ENCODE results near the gene ZNF783.

GRCh38 chr7:149293946-149294633, 32.1 kb downstream of the ZNF783 start:
- TF ChIP-seq CTCF (IDR thresholded peaks at IDR 0.05) (no peak), FOXK1 (CRISPR knock-in tag; IDR thresholded peaks at IDR 0.05) (no peak), ZNF138 (CRISPR knock-in tag; conservative IDR thresholded peaks at IDR 0.05) (no peak), GTF2I (CRISPR knock-in tag; conservative IDR thresholded peaks at IDR 0.05) (no peak), ATF2 (CRISPR knock-in tag; IDR thresholded peaks at IDR 0.05; ENCODE audit: borderline replicate concordance, low read depth) (no peak), NFYB (CRISPR knock-in tag; conservative IDR thresholded peaks at IDR 0.05; ENCODE audit: low read depth) (no peak), CREM (CRISPR knock-in tag; IDR thresholded peaks at IDR 0.05) (no peak), TEAD1 (CRISPR knock-in tag; IDR thresholded peaks at IDR 0.05) (no peak), TEAD4 (CRISPR knock-in tag; IDR thresholded peaks at IDR 0.05) (no peak)
- TF ChIP-seq, protein P1, sequence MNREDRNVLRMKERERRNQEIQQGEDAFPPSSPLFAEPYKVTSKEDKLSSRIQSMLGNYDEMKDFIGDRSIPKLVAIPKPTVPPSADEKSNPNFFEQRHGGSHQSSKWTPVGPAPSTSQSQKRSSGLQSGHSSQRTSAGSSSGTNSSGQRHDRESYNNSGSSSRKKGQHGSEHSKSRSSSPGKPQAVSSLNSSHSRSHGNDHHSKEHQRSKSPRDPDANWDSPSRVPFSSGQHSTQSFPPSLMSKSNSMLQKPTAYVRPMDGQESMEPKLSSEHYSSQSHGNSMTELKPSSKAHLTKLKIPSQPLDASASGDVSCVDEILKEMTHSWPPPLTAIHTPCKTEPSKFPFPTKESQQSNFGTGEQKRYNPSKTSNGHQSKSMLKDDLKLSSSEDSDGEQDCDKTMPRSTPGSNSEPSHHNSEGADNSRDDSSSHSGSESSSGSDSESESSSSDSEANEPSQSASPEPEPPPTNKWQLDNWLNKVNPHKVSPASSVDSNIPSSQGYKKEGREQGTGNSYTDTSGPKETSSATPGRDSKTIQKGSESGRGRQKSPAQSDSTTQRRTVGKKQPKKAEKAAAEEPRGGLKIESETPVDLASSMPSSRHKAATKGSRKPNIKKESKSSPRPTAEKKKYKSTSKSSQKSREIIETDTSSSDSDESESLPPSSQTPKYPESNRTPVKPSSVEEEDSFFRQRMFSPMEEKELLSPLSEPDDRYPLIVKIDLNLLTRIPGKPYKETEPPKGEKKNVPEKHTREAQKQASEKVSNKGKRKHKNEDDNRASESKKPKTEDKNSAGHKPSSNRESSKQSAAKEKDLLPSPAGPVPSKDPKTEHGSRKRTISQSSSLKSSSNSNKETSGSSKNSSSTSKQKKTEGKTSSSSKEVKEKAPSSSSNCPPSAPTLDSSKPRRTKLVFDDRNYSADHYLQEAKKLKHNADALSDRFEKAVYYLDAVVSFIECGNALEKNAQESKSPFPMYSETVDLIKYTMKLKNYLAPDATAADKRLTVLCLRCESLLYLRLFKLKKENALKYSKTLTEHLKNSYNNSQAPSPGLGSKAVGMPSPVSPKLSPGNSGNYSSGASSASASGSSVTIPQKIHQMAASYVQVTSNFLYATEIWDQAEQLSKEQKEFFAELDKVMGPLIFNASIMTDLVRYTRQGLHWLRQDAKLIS (CRISPR knock-in tag; IDR thresholded peaks at IDR 0.05; ENCODE audit: borderline replicate concordance): no peak
- TF ChIP-seq, protein P2, sequence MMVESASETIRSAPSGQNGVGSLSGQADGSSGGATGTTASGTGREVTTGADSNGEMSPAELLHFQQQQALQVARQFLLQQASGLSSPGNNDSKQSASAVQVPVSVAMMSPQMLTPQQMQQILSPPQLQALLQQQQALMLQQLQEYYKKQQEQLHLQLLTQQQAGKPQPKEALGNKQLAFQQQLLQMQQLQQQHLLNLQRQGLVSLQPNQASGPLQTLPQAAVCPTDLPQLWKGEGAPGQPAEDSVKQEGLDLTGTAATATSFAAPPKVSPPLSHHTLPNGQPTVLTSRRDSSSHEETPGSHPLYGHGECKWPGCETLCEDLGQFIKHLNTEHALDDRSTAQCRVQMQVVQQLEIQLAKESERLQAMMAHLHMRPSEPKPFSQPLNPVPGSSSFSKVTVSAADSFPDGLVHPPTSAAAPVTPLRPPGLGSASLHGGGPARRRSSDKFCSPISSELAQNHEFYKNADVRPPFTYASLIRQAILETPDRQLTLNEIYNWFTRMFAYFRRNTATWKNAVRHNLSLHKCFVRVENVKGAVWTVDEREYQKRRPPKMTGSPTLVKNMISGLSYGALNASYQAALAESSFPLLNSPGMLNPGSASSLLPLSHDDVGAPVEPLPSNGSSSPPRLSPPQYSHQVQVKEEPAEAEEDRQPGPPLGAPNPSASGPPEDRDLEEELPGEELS (CRISPR knock-in tag; IDR thresholded peaks at IDR 0.05): no peak
- TF ChIP-seq, protein P3, sequence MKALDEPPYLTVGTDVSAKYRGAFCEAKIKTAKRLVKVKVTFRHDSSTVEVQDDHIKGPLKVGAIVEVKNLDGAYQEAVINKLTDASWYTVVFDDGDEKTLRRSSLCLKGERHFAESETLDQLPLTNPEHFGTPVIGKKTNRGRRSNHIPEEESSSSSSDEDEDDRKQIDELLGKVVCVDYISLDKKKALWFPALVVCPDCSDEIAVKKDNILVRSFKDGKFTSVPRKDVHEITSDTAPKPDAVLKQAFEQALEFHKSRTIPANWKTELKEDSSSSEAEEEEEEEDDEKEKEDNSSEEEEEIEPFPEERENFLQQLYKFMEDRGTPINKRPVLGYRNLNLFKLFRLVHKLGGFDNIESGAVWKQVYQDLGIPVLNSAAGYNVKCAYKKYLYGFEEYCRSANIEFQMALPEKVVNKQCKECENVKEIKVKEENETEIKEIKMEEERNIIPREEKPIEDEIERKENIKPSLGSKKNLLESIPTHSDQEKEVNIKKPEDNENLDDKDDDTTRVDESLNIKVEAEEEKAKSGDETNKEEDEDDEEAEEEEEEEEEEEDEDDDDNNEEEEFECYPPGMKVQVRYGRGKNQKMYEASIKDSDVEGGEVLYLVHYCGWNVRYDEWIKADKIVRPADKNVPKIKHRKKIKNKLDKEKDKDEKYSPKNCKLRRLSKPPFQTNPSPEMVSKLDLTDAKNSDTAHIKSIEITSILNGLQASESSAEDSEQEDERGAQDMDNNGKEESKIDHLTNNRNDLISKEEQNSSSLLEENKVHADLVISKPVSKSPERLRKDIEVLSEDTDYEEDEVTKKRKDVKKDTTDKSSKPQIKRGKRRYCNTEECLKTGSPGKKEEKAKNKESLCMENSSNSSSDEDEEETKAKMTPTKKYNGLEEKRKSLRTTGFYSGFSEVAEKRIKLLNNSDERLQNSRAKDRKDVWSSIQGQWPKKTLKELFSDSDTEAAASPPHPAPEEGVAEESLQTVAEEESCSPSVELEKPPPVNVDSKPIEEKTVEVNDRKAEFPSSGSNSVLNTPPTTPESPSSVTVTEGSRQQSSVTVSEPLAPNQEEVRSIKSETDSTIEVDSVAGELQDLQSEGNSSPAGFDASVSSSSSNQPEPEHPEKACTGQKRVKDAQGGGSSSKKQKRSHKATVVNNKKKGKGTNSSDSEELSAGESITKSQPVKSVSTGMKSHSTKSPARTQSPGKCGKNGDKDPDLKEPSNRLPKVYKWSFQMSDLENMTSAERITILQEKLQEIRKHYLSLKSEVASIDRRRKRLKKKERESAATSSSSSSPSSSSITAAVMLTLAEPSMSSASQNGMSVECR (CRISPR knock-in tag; IDR thresholded peaks at IDR 0.05; ENCODE audit: borderline replicate concordance): no peak
